OCI-M2 (cell line): ENCODE data around the gene LPAR4.
"Not testable (repeated sequence)": the region's sequence is repeated elsewhere in the genome, so short reads cannot be mapped to it uniquely, and the experiment has no call there.

ENCODE experiments used
- DNase-seq: peaks from one replicate; lab custom pipeline; 2025; ENCODE audit not compliant: unreplicated experiment; lab: John Stamatoyannopoulos, UW

LPAR4 gene, protein sequence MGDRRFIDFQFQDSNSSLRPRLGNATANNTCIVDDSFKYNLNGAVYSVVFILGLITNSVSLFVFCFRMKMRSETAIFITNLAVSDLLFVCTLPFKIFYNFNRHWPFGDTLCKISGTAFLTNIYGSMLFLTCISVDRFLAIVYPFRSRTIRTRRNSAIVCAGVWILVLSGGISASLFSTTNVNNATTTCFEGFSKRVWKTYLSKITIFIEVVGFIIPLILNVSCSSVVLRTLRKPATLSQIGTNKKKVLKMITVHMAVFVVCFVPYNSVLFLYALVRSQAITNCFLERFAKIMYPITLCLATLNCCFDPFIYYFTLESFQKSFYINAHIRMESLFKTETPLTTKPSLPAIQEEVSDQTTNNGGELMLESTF

DNA sequence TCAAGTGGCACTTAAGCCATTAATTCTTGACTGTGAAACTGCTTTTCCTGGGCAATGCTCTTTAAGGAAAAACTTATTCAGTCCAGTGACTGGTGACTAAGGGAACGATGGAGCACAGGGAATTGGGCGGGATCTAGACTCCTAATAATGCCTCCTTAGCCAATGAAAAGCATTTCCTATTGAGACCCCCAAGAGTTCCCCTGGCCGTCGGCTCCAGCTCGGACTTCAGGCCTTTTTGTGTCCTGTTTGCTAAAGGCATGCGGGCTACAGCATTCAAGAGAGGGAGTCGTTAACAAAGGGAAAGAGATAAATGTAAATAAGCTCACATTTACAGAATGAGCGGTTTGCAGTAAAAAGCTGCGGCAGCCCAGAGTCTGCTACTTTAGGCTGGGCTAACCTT is at the start of gene LPAR4:
Gene LPAR4, plus strand, starts transcription at position 232 of the 400 bp plus-strand sequence. CDS start 7,150 bp downstream, outside the sequence.
- no peak for DNase-seq

DNA sequence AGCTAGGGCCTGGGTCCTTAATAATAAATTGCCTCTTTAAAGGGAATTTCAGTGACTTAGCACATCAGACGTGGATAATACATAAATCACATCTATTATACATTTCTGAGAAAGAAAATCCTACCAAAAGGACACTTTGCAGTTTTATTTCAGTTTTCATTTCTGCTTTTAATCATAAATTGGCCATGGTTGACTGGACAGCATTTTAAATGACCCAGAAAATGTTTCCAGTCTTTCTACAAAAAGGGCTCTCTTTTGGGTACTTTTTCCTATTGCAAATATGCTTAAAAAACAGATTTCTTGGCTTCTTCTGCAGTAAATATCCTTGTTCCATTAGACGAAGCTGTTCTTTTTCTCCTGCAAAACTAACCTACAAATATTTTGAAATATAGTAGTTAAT is 41.4 kb upstream of the LPAR4 start:
- no peak for DNase-seq

DNA sequence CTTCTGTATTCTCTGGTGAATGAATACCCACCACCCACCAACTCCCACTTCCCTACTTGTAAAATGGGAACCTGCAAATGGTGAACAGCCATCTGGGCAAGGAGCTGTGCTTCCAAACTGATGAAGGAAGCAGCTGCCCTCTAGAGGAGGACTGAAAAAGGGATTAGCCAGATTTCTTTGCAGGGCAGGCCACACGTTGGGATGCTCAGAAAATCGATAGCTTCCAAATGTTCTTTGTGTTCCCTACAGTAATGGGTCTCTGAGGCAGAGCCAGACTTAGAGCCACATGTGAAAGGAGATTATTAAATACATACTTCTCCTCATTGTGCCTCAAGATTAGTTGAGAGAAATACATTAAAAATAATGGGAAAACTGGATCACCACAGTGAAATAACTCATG is 39.3 kb upstream of the LPAR4 start:
- DNase-seq: no peak

DNA sequence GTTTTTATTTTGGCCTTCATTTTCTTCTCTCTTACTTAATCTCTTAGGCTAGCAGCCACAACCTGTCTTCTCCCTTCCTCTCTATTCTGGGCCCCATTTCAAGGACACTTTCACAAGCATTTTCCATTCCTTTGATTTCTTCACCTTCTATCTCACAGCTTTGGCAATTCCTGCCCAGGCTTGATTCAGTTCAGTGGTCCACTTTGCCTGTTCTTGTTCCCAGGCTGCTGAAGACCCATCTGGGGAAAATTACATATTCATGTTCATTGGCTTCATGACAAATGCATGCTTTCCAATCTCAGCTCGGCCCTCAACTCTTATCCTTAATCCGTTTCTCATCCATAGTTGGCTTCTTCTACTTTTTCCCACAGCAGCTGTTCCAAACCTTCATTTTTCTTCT is 38.7 kb upstream of the LPAR4 start:
- DNase-seq: no peak

DNA sequence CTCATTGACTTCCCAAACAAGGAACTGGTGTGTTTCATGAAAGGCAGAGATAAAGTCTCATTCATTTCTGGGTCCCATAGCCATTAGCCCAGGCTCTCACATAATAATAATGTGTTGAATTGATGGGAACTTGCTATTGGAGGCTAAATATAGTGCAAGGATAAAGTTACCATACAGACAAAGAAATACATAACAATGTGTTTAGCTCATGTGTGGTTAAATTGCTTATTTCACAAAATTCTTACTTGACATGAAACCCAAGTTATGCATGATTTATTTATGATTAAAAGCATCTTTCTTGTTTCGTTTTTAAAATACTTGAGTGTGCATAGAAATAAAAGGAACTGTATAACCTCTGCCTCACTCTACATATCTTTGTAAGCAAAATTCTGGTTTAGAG is 37.3 kb upstream of the LPAR4 start:
- DNase-seq: no peak

DNA sequence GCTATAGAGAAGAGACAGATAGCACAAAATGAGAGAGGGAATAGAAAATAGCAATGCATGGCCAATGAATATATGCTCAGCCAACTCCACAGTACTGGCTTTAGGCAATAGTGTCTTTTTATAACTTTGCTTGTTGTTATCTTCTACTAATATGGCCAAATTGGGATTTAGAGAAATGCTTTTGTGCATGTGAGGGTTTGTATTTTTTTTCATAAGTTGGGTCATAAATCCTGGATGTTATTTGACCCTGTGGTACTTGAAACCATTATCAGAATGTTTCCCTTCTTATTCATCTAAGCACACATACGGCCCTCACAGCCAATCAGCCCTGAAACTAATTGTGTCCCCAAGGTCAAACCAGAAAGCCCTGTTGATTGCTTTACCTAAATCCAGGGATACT is 35.2 kb upstream of the LPAR4 start:
- no peak for DNase-seq

DNA sequence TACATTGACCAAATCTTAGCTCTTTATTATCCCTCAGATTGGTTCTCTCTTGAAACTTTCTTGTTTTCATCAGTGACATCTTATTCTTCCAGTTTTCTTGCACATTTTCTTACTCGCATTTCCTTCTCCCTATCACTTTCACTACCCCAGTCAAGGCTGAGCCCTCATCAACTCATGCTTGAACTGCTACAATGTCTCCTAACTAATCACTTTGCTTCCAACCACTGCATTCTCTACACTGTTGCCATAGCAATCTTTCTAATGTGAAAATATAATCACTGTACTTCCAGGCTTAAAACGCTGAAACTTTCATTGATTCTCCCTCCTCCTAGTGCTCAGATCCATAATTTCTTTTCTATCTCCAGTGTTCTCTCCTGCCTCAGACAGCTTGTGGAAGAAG is 22.2 kb upstream of the LPAR4 start:
- DNase-seq: no peak

DNA sequence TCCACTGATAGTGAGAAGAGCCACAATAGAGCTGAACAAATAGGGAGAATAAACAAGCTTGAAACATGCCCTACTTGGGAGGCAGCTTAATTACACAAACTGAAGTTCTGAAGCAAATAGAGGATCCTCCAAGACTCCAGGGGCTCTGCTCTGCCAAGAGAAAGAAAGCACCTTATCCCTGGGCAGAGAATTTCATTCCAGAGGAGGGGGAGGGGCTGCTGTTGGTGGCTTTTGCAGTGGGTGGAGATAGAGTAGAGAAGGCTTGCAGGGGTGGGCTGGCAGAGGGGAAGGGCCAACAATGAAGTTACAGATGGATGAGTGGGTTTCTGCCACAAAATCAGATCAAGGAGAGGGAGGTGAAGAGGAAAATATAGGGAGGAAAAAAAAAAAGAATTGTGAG is 1.0 kb upstream of the LPAR4 start:
- DNase-seq: no peak

DNA sequence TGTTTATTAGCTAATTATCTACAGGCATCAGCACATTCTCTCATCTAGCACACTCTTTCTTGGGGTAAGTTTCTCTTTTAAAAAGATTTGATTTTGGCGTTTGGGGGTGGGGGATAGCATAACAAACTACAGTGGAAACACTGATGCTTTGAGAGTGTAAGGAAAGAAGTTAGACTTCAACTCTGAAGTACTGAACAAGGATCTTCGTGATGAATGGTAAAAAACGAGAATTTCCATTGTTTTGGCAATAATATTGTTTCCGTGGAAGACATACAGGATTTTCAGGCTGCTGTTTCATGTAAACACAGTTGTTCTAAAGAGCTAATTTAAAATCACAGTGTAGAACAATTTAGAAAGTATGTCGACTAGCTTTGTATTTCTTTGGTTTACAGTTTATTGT is 451 bp downstream of the LPAR4 start:
- DNase-seq: no peak

DNA sequence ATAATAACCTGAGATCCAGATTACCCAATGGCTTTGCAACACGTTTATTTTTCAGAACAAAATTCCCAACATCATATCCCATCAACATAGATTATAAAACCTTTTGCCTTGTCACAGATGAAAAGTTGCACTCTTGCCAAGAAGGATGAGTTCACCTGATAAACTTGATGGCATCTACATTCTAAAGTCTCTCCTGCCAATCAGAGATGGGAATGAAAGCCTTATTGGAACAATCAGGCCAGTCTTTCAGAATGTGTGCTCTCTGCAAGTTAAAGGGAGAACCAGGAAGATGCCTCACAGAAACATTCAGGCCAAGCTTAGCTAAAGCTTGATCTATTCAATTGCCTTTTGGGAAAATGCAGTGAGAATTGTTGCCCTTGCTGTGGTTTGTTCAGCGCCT is 1.3 kb downstream of the LPAR4 start:
- DNase-seq: no peak

DNA sequence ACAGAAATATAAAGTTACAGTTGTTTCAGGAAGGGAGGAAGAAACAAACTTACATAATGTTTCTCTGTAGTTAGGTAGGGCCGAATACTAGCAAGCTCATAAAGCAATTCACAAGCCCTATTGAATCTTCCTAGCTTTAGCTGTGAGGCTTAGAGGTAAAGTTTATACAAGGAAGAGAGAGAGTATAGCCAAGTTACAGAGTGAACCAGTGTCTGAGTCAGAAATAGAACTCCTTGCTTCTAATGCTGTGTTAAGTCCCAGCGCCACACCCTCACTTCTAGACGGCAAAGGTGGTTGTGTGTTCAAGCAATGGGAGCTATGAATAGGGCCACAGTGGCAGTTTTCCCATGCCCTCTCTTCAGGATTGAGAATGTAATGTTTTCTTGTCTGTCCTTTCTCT is 6.1 kb downstream of the LPAR4 start:
- no peak for DNase-seq

DNA sequence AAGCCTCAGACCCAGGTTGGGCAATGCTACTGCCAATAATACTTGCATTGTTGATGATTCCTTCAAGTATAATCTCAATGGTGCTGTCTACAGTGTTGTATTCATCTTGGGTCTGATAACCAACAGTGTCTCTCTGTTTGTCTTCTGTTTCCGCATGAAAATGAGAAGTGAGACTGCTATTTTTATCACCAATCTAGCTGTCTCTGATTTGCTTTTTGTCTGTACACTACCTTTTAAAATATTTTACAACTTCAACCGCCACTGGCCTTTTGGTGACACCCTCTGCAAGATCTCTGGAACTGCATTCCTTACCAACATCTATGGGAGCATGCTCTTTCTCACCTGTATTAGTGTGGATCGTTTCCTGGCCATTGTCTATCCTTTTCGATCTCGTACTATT is 7.4 kb downstream of the LPAR4 start:
- DNase-seq: no peak

DNA sequence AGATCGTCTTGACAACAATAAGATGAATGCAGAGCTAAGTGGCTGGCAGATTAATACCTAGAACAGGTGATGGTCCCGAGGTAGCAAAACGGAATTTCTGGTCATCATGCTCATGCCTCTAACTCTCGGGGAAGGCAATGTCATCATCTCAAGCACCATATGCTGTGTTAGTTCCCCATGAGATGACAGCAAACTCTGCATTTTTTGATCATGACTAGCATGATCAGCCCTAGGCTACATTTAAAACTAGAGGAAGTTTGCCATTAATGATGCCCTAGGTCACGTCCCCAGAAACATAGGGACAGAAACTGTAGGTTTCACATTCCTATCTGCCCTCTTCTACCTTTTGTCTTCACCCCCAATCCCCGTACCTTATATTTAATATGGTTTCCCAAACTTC is 11.6 kb downstream of the LPAR4 start:
- no peak for DNase-seq

DNA sequence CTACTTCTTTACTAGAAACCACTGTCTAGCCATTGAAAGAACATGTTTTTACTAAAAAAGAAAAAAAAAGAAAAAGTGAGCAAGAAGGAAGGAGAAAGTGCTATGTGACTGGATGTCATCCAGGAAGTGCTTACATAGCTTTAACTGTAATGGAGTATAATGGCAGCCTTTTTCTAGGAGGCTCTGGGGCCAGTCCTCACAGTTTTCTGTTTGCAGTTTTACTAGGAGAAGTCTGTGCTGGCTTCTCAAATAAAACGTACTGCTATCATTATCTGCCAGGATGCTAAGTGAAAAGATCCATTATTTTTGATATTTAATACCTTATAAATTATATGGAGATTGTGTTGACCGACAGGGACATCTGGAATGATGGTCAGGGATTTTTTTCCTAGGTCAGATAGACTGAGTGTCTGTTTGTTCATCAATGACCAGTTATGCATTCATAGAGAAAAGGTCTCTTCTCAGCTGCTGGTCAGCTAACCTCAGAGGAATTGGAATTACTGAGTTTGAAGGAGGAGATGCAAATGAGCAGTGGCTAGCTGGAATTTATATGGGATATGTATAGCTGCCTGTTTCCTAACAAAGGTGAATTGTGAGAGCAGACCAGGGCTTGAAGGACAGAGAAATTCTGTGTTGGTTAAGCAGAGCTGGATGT is 21.7 kb downstream of the LPAR4 start:
- no peak for DNase-seq

DNA sequence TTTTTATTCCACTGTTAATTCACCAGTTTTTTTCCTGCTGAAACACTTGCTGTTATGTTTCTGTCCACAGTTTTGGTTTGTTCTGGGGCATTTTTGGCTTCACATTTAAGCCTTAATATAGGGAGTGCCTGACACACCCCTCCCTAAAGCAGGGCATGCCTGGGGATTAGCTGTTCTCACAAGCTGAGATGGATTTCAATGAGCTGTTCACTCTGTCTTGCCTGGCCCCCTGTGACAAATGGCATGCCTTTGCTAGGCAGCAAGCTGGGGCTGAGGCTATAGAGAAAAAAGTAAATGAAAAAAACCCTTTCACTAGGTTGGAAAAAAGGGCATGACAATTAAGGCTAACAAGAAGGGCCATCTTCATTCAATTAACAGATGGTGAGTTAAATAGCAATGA is 22.4 kb downstream of the LPAR4 start:
- DNase-seq: no peak

DNA sequence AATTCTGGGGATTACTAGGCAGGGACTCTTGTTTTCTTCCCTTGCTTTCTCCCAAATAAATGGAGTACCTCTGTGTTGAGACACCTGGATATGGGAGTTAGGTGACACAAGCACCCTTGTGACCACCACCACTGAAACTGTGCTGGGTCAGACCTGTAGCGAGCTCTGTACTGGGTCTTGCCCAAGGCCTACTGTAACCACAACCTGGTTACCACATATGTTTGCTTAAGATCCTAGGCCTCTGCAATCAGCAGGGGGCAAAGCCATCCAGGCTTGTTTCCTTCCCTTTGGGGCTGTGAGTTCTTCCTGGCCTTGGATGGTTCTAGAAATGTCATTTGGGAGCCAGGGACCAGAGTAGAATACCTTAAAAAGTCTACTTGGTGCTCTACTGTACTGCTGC is 49.4 kb downstream of the LPAR4 start:
- no peak for DNase-seq

DNA sequence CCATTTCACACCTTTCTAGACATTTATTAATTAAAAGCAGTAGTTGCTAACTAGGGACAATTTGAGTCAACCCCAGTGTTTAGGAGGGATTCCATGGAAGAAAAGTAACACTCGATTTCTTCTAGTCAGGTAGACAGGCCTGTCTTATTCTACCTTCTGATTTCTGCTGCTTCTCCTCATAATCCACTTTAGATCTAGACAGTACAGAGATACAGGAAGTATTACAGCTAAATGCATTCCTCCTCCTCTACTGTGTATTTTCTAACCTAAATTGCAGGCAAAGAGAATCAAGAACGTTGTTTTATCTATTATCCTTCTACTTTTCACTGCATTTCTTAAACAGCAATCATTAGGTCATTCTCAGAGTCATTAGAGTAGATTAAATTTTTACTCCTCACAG is 52.6 kb downstream of the LPAR4 start:
- no peak for DNase-seq

DNA sequence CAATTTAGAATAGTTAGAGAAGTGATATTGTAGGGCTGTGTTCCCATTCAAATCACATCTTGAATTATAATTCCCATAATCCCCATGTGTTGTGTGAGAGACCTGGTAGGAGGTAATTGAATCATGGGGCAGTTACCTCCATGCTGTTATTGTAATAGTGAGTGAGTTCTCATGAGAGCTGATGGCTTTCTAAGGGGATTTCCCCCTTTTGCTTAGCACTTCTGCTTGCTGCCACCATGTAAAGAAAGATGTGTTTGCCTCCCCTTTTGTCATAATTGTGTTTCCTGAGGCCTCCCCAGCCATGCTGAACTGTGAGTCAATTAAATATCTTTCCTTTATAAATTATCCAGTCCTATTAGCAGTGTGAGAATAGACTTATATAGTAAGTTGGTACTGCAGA is 53.2 kb downstream of the LPAR4 start:
- DNase-seq: no peak

DNA sequence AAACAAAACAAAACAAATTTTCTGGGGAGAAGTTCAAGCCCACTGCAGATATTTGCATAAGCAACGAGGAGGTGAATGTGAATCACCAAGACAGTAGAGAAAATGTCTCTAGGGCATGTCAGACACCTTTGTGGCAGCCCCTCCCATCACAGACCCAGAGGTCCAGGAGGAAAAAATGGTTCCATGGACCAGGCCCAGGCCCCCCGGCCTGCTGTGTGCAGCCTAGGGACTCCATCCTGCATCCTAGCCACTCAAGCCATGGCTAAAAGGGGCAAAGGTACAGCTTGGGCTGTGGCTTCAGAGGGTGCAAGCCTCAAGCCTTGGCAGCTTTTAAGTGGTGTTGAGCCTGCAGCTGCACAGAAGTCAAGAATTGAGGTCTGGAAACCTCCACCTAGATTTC is 54.0 kb downstream of the LPAR4 start:
- DNase-seq: no peak

DNA sequence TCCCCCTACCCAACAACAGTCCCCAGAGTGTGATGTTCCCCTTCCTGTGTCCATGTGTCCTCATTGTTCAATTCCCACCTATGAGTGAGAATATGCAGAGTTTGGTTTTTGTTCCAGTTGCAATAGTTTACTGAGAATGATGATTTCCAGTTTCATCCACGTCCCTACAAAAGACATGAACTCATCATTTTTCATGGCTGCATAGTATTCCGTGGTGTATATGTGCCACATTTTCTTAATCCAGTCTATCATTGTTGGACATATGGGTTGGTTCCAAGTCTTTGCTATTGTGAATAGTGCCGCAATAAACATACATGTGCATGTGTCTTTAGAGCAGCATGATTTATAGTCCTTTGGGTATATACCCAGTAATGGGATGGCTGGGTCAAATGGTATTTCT is 55.0 kb downstream of the LPAR4 start:
- DNase-seq: not testable (repeated sequence)
